HG03039 (cell line): Measurements from ENCODE around the gene KCNMA1.

ENCODE experiments used
- ATAC-seq: cut with Tn5 transposase; IDR thresholded peaks from one replicate; pipeline ENCODE4 v1.9.1; 2021; ENCODE audit warnings: mild to moderate bottlenecking, moderate library complexity; ENCODE audit not compliant: unreplicated experiment

Gene KCNMA1

DNA sequence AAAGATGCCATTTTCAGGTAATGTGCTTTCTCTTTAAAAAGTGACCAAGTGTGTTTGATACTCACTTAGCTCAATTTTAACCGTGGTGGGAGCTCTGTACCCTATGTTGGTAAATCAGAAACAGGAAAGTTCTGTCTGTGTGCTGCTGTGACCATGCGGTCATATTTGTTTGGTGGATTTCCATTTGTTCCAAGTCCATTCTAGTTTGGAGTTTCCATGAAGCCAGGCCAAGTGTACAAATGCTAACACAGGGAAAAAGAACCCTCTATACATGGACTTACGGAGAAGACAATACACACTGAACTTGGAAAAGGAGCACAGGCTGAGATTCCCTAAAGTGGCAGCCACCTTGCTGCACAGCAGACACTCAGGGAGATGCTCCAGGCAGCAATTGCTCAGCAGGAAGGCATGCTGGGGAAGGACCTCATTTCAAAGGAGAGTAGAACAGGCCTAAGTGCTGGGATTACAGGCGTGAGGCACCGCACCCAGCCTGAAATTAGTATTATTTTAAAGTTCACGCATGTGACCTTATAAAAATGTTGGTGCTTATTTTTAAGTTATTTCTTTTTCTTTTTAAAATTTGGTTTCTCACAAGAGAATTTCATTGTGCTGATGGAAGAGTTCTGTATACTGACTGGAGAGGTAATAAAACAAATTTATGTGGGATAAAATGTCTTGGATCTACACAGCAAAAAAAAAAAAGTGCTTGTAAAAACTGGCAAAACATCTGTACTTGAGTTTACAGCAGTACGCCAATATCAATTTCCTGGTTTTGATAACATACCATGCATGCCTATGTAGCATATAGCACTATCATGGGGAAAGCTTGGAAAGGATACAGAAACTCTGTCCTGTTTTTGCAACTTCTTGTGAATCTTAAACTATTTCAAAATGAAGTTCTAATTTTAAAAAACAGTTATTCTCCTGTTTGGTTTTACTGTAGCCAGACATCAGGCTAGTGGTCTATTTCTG lies 436.2 kb downstream of the KCNMA1 start:
- no peak for ATAC-seq

- ATAC-seq, result no peak
Observed at GRCh38 chr10:77197544-77197943, 440.1 kb downstream of the KCNMA1 start.

DNA sequence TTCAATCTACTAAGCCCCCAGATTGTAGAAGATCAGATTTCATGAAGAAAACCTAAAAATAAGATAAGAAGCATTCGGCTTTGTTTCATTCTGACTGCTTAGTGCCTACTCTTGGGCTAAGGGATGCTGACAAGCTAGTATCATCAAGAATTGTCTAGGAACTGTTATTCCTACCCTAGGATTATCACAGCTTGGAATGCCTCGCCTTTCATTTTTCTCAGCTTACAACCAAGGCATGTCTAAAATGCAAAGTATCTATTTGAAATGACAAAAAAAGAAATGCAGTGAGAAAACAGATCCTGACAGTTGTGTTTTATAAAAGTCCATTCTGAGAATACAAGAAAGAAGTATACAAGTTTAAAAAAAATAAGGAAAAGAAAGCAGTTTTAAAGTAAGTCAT lies 441.0 kb downstream of the KCNMA1 start:
- ATAC-seq, result no peak

DNA sequence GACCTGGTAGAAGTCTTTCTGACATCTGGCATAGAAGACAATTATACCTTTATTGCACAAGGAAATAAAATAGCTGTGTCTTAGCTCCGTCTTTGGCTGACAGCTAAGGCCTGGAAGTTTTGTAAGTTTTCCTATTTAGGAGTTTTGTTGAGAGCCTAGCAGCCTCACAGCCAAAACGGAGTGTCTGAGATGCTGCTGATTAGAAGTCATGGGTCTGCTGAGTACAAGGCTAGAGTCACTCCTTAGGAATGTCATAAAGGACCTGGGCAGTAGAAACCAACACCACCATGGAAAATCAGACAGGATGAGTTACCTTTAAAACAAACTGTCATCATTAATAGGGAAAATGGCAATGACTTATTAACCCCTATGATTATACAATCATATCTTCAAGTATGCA lies 442.5 kb downstream of the KCNMA1 start:
- ATAC-seq, result no peak

DNA sequence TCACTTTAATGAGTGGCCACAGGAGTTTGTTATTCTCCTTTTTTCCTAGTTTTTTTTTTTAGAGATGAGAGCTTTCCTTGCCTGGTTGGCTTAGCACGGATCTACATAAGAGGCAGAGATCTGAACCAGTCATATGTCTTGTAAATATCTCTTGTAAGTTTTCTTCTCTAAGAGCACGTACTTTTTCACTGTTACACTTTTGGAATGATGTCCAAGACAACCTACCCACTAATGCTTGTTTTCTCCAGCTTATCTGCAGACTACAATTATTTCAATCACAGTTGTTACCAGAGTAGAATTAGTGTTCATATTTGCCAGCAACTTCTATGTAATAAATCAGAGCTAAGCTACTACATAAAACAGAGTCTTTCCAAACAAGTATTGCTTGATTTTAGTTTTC lies 444.6 kb downstream of the KCNMA1 start:
- no peak for ATAC-seq

DNA sequence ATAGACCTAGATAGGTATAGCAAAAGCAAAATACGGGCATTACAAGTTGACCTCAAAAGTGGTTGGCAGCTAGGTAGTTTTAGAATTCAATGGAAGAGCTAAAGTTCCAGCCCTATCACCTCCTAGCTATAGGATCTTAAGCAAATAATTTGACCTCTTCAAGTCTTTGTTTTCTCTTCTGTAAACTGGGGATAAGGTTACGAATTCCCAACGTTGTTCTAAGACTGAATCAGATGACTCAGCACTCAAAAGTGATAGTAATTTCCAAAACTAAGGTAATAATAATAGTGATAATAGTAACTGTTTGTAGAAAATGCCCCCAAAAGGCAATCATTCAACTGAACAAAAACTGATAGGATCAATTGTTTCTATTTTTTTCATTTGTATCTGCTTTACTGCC lies 445.2 kb downstream of the KCNMA1 start:
- no peak for ATAC-seq

DNA sequence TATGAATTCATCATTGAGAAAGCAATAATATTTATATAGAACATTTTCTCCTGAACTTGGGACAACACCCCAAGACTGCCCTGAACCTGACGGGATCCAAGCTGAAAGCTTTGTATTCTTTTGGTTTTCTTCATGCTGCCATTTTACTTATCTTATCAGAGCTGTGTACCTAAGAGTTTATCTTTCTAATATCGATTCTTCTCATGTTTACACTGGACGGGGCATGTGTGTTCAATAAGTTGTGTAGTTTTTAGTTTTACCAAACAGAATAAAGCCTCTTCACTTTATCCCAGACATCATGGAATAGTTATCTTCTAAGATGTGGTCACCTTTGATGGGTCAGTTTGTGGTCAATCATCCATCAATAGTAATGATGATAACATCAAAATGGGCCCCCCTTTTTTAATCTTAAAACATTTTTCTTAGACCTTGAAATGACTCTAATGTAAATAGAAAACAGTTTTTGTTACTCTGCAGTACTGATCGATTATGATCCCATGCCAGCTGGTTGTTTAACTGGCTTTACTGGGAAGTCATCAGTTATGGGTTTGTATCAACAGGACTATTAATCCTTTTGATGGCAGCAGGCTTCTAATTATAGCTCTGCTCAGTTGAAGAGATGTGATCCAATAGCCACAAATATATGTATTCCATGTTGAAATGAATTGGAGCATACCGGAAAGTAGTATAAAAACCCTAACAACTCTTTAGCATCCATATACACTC lies 446.1 kb downstream of the KCNMA1 start:
- no peak for ATAC-seq

DNA sequence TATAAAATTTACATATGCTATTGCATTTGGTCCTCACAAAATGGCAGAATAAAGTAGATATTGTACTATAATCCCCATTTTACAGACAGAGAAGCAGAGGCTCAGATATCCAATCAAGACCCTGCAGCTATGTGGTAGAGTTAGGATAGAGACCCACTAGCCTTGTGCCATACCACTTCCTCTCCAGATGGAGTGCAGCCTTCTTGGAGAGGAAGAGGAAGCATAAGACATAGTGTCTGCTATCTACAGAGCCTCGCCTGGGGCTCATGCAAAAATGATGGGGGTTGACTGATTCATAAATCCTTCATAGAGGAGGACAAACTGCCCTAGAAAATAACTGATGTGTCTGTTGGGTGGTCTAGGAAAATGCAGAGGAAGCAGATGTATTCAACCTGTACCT lies 447.3 kb downstream of the KCNMA1 start:
- ATAC-seq, result no peak

DNA sequence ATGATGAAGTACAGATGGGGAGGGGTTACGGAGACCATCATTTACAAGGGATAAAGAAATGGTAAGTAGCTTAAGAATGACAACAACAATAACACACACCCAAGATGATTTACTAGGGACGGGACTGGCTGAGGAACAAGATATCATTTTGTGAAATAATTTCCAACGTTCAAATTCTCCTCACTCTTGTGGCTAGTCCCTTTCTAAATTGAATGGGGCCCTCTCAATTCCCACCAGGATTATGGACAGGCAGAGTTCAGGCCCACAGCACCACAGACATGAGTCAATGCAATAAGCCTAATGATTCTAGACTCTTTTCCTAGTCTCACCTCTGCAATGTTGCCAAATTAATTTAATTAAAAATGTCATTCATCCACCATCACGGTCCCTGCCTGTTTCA lies 448.1 kb downstream of the KCNMA1 start:
- ATAC-seq, result no peak

- no peak for ATAC-seq
Observed at GRCh38 chr10:77189075-77189474, 448.5 kb downstream of the KCNMA1 start.

DNA sequence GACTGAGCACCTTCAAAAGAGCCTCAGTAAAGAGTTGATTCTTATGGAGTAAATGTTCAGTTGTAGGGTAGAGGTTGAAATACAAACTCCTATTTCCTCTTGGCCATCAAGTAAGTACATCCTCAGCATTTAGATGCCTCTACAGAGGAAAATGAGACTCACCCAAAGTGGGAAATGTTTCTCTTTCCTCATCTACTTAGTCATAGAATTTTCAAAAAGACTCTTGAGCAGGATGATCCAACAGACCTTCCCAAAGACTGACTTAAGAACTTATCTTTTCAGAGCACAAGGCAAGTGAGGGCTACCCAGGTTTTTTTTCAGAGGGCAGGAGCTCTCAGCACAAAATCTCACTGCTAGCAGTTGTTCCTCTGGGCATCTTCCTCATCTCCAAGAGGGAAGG lies 449.1 kb downstream of the KCNMA1 start:
- no peak for ATAC-seq

GRCh38 chr10:77188000-77188395 lies 449.6 kb downstream of the KCNMA1 start:
- no peak for ATAC-seq

GRCh38 chr10:77187376-77187999 lies 450.1 kb downstream of the KCNMA1 start:
- ATAC-seq, result no peak

GRCh38 chr10:77186936-77187335 lies 450.7 kb downstream of the KCNMA1 start:
- no peak for ATAC-seq

DNA sequence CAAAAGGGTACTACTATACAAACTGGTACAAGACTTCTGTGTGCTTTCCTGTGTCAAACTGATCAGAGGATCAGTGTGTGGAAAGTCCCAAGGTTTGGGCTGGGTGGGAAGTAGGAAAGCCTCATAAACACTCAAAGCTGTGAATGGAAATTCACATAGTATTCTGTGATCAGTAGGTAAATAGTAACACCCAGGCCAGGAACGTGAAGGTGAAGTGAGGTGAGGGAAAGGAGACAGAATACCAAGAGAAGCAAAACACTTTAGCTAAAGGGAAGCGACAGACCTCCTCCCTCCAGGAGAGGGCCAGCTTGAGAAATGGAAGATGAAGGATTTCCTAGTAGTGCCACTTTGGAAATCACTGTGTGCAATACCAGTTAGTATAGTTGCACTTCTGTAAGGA lies 451.9 kb downstream of the KCNMA1 start:
- no peak for ATAC-seq

DNA sequence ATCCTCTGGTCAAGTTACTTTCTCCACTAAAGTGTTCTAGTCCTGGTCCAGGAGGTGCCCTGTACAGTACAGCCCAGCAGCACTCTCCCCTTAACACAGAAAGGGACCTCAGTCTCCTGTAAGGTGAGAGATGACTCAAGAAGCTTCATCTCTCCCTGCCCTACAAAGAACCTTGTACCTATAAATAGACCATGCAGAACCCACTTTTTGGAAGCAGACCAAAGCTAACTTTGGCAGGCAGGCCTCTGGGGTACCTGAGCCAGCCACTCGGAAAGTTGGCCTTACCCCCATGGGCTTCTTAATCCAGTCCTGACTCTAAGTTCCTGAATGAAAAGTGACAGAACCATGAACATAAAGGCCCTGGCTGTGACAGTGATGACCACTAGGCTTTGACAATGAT lies 454.8 kb downstream of the KCNMA1 start:
- no peak for ATAC-seq

GRCh38 chr10:77180794-77181193 lies 456.8 kb downstream of the KCNMA1 start:
- ATAC-seq, result no peak

DNA sequence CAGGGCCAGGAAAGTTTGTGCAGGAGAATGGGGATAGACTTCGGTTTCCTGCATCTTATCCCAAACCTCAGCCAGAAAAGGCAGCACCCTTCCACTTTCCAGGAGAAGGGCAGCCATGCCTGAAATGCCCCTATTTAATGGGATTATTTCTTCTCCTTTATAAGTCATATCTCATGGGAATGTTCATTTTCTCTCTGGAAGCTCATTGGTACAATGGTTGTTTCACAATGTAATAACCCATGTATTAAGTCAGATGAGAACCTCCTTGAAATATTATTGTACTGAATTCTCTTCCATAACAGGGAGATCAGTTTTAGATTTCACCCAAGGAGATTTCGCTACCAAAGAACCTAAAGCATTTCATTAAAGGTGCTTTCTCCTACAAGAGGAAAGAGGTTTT lies 457.5 kb downstream of the KCNMA1 start:
- ATAC-seq, result no peak

GRCh38 chr10:77179015-77179695 lies 458.5 kb downstream of the KCNMA1 start:
- no peak for ATAC-seq

DNA sequence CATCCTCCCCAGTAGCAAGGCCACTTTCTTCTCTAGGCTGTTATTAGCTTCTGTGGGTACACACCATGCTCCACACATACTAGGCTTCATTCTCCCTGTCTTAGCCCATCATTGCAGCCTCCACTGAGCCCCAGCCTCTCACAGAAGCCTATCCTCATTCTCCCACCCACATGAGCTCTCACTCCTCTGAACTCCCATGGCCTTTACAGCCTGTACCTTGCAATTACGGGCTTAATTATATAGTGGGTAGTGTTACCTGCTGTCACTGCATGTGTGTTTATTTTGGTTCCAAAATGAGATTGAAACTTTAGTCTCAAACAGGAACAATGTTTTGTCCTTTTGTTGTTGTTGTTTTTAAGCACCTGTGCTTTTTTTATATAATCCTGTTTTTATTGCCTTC lies 460.0 kb downstream of the KCNMA1 start:
- ATAC-seq, result no peak

GRCh38 chr10:77177161-77177560 lies 460.4 kb downstream of the KCNMA1 start:
- no peak for ATAC-seq
